ENCODE results near the gene ROBO2.

DNA sequence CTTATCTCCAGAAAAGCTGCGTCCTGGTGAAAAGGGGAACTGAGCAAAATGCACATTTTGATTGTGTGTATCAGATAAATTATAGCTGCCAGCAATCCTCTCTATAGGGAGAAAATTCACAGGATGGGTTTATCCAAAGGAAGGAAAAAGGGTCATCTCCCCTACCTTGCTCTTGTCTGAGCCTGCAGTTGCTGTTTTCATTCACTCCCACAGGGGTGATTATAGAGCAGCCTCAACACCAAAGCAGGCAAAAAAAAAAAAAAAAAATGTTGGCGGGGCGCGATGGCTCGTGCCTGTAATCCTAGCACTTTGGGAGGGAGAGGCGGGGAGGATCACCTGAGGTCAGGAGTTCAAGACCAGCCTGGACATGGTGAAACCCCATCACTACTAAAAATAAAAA, 333.7 kb downstream of the ROBO2 start:
- TF ChIP-seq, protein P1, sequence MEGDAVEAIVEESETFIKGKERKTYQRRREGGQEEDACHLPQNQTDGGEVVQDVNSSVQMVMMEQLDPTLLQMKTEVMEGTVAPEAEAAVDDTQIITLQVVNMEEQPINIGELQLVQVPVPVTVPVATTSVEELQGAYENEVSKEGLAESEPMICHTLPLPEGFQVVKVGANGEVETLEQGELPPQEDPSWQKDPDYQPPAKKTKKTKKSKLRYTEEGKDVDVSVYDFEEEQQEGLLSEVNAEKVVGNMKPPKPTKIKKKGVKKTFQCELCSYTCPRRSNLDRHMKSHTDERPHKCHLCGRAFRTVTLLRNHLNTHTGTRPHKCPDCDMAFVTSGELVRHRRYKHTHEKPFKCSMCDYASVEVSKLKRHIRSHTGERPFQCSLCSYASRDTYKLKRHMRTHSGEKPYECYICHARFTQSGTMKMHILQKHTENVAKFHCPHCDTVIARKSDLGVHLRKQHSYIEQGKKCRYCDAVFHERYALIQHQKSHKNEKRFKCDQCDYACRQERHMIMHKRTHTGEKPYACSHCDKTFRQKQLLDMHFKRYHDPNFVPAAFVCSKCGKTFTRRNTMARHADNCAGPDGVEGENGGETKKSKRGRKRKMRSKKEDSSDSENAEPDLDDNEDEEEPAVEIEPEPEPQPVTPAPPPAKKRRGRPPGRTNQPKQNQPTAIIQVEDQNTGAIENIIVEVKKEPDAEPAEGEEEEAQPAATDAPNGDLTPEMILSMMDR (IDR thresholded peaks at IDR 0.05), result no peak
- TF ChIP-seq POLR2A (IDR thresholded peaks at IDR 0.05), result no peak
